ENCODE data around the gene PXN.
"Not testable (repeated sequence)": the region's sequence is repeated elsewhere in the genome, so short reads cannot be mapped to it uniquely, and the experiment has no call there.

Gene PXN

DNA sequence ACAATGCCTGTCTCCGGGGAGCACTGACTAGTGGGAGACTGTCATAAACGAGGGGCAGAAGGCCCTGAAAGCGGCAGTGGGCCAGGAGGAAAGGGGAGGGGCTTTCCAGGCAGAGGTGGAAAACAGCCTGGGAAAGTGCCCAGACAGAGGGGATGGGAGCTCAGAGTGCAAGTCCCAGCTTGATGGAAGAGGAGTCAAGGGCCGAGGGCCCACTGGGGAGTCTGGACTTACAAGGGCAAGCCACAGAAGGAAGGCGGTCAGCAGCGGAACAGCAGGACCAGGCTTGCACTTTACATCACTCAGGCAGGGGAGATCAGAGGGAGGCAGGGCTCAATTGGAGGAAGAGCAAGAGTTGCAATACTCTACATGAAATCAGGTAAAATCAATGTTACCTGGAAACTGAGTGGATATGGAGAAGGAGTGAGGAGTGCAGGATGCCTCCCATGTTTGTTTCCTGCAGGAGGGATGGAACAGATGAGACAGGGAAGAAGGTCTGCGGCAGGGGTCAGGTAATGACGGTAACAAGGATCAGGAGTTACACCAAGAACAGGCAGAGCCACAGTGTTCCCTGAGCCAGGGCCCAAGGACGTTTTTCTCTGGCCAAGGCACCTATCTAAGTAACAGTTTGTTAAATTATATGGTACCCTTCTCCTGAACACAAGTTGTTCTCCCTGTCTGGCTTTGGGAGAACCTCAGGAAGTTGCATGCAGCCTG is 23.8 kb downstream of the PXN start:
- DNase-seq (ENCODE audit: low spot score), result no peak

DNA sequence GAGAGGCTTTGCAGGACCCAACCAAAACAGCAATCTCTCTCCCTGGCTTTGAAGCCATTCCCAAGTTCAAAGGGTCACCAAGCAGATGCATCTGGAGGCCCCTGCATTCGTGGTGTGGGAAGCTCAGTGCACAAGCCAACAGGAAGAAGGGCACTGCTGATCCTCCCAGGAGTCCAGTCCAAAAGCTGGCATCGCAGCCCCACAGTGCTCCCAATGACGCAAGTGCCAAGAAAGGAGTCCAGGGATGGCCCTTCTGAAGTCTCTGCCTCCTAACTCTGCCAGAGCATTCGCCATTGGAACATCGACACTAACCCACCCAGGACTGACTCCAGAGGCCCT is 25.1 kb downstream of the PXN start:
- no peak for DNase-seq (ENCODE audit: low spot score)

DNA sequence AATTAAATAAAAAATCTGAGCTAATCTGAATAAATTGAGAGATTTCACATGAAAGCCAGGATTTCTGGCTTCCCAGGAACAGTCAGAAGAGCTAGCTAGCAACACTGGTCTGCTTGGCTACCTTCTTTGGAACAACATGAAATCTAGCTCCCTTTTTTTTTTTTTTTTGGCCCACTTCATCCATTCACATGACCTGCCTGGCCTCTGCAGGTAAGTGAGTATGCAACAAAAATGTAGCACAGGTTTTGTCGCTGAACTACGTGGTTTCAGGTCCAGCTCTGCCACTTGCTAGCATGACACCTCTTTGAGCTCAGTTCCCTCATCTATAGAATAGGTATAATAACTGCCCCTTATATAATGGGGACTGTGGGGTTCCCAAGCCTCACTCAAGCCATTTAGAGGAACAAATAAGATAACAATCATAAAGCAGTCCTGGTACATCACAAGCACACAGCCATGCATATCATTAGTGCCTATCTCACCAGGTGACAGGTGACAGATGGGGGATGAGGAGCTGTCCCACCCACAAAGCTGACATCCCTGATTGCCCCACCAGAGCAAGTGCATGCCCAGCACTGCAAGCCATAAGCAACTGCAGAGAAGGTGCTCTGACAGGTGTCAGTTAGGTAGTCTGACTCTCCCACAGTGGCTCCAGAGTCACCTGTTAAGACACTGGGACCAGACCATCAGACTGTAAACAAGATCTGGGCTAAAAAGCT is 25.6 kb downstream of the PXN start:
- DNase-seq (ENCODE audit: low spot score), result no peak

DNA sequence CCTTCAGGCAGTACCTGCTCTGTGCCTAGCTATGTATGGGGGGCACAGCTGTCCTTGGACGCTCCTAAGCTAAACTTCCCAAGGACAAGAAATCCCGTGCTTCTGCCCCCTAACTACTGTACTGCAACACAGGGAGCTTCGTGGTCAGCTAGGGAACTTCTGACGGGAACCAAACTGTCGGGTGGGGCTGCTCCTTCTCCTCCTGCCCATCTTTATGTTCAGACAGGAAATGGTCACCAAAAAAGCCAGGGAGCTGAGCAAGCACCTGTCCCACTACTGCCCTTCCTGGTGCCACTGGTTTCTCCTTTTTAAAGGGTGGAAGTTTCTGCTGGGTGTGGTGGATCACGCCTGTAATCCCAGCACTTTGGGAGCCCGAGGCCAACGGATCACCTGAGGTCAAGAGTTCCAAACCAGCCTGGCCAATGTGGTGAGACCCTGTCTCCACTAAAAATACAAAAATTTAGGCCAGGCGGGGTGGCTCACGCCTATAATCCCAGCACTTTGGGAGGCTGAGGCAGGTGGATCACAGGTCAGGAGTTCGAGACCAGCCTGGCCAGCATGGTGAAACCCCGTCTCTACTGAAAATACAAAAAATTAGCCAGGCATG is 26.6 kb downstream of the PXN start:
- DNase-seq (ENCODE audit: low spot score), result no peak

DNA sequence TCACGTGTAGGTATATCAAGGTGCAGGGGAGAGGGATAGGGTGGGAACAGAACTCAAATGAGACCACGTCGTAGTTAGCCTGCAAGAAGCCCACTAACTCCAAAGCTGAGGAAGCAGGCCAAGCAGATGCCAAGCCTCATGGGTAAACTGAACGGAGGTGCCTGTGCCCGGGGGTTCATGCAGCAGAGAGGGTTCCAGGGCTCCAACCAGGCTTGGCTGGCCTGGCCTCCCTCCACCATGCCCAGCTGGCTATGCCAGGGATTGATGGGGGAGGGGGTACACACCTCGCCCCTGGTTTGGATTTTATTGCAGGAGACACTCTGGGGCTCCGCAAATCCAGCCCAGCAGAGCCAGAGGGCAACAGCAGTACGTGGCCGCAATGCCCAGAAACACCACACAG is 27.3 kb downstream of the PXN start:
- DNase-seq (ENCODE audit: low spot score), result no peak

DNA sequence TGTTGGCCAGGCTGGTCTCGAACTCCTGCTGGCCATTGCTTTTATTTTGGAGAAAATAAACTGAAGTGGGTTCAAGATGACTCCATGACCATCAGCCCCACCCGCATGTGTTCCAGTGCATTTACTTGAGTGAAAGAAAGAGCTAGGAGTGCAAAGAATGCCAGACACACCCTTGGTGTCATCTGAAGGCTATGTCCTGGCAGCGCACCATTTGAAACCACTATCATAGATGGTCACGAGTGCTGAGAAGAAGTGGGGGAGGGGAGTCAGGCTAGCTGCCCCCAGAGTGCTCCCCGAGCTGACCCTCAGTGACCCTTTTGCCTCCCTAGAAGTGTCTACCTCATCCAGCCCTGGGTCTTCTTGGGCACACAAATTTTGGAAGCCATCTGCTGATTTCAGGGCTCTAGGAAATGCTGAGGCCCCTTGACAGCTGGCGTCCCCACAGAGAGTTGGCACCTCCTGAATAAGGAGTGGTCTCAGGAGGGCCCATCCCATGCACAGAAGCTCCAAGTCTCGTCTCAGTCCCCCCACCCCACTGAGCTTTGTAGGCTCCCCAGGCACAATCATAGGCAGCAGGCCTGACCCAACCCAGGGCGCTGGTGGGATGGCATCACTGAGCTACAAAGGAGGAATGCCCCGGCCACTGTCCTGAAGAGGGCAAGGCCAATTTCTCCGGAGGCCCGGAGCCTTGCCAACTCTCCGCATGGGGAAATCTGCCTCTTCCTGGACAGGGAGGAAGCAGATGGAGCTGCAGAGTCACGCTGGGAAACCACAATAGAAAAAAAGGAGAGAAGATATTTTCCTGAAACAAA is 28.0 kb downstream of the PXN start:
- DNase-seq (ENCODE audit: low spot score), result no peak

DNA sequence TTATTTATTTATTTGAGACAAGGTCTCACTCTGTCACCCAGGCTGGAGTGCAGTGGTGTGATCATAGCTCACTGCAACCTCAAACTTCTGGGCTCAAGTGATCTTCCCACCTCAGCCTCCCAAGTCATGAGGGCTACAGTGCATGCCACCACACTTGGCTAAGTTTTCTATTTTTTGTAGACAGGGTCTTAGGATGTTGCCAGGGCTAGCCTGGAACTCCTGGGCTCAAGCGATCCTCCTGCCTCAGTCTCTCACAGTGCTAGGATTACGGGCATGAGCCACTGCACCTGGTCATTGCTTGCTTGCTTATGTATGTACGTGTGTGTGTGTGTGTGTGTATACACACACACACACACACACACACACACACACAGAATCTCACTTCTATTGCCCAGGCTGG is 28.7 kb downstream of the PXN start:
- DNase-seq (ENCODE audit: low spot score), result not testable (repeated sequence)

DNA sequence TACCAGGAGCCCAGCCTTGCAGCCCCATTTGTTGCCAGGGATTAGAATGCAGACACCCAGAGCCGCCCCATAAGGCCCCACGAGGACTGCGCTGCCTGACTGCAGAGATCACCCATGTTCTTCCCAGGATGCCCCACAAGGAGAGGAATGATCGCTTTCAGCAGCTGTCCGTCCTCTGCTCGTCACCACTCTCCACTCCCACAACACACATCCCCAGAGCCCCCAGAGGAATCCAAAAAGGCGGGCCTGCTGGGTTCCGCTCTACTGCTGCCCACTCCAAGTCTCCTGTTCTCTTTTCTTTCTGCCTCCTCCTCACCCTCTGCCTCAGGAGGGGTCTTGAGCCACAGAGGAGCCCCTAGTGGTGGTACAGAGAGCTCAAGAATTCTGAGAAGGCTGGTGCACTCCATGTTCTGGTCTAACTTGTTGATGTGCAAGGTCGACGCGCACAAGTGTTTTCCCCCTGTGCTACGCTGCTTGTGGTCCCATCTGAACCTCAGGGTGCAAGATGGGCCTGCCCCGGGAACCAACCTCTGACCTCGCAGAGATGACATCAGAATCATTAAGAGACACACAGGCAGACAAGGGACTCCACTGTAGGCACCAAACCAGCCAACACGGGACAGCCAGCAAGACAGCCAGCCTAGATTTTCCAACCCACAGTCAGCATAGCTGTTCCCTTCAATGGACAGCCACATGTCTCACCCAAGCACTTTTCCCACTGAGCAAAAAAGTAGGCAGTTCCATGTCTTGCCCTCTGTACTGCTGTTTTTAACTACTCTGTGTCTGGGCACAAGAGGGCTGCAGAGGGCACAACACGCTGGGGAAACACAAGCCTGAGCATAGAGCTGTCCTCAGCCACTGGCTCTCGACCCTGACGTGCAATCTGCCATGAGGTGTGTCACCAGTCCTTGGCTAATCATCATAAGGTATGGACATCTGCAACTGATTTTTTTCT is 29.9 kb downstream of the PXN start:
- DNase-seq (ENCODE audit: low spot score), result peak; percentile 45

DNA sequence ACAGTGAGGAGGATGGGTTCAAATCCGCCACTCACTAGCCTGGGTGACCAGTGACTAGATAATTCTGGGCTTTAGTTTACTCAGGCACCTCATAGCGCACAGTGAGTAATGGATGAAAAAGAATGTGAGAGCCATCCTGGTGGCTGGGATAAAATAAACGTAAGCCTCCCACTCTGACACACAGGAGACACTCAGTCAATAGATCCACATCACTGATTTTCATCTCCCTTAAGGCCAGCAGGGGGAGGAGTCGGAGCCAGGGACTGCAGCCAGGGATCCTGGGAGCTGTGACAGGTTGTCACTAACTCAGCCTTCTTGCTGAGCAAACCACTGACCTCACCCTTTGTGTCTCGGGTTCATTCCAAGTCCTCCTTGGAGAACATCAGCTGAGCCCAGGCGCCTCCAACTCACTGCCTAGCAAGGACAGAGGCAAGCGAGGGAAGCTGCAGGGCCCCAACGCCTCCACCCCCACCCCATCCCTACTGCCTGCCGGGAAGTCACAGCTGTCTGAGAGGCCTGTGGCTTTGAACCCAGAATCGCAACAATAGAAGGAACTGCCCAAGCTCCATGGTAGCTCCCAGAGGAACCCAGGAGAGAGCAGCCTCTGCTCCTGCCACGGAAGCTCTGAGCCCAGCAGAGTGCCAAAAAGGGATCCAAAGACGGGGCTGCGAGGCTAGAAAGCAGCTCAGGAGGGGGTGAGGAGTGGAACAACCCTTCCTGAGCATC is 30.7 kb downstream of the PXN start:
- no peak for DNase-seq (ENCODE audit: low spot score)

DNA sequence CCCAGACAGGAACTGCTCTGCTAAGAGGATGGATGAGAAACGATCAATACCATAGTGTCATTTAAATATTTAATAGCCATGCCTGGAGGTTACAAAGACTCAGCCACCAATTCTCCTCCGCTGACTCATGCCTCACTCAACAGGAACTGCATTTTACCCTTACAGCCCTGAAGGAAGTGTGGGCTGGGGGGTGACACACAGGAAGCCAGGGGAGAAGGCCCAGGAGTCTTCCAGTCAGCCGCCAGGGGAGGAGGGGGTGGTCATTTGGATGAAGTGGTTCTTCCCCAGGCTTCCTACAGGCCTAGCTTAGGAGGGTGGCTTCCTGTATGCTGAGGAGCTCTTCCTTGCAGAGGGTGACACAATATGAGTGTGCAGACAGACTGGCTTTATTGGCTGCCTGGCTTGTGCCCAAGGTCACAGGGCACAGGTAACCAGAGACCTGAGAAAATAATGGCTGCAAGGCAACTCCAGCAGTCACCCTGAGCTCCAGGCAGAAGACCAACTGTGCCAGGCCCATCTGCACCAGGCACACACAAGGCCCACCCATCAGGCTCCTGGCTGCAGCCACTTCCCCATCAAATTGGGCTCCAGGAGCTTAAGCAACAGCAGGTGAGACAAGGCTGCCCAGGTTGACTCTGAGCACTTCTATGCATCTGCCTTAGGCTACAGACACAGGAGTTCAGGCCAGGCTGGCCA is 34.1 kb downstream of the PXN start:
- no peak for DNase-seq (ENCODE audit: low spot score)

DNA sequence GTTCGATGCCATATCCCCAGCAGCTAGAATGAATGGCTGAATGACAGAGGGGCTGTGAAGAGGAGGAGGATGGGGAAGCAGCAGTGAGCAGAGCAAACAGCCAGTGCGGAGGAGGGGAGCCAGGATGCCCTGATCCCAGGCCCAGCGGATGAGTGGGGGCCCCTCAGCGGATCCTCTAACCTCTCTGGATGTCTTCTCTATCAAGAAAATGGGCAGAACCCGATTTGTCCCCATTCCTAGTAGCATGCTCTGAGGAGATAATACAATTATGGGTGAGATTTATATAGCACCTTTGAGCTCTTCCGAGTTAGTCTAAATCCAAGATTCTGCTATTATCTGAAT is 34.6 kb downstream of the PXN start:
- no peak for DNase-seq (ENCODE audit: low spot score)

DNA sequence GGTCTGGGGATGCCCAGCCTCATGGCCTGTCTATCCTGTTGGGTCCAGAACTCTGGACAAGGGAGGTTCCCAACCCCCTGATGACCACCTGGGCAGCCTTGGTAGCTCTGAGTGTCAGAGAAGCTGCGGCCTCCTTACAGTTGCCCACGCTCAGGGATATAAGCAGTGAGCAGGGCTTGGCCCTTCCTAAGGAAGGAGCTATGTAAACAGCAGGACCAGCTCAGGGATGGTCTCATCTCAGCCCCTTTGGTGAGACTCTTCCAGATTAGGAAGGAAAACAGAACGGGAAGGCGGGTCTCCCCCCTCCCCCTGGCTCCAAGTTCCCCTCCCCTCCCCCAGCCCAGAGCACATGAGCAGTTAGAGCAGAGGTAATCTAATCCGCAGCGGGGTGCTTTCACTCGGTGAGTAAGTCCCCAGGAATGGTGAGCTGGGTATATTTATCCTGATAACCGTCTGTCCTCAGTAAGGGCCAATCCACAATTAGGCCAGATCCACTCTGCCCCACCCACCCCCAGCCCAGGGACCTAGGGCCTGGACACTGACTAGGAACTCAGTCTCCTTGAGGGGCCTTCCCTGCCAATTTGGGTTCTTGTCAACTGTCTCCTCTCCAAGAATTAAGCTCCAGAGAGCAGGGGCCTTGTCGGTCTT is 35.1 kb downstream of the PXN start:
- DNase-seq (ENCODE audit: low spot score), result no peak

DNA sequence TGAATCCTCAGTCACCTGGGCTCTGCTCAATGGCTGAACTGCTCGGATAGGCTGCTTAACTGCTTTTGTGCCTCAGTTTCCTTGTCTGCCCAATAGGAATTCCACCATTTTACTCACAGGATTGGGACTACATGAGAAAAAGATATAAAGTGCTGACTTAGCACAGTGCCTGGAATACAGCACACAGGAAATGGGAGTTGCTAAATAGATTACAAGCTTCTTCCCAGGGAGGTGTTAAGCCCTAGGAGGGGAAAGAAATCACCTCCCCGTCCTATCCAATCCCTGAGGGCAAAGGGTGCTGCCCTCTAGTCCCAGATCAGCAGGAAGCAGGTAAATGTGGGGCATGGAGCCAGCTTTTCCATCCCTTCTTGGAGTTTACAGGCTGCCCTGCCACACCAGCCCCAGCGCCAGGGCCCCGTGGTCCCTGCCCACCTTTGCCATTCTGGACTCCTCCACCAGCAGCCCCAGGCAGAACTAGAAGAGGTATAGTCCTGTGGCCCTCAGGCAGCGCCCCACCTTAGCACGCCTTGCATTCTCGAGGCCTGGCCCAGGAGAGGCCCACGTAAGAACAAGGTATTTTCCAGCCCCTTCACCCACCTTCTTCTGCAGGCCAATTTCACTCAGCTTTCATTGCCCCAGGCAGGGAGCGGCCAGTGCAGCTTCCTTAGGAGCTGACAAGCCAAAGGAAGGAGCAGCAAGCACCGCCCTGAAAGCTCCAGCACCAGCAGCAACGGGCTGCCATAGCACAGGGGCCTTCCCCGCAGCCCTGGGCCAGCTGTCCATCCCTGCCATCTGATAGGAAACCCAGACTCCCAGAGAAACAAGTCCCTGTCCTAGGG is 35.8 kb downstream of the PXN start:
- no peak for DNase-seq (ENCODE audit: low spot score)

DNA sequence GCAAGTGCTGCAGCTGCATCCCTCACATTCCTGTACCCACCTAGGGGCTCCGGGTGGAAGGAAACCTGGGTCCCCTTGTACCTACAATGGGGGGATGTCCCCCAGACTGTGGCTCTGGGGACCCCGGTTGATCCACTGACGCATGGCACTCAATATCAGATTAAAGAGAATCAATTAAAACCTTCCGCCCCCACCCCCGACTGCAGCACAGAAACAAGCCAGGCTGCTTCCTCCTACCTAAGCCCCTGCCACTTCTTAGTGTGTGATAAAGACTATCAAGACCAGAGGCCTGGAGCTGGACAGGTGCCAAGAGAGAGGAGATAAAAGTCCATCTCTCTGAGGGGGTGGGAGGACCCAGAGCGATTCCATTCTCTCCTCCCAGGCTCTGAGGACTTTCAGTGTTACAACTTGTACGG is 36.5 kb downstream of the PXN start:
- DNase-seq (ENCODE audit: low spot score), result peak; percentile 41

DNA sequence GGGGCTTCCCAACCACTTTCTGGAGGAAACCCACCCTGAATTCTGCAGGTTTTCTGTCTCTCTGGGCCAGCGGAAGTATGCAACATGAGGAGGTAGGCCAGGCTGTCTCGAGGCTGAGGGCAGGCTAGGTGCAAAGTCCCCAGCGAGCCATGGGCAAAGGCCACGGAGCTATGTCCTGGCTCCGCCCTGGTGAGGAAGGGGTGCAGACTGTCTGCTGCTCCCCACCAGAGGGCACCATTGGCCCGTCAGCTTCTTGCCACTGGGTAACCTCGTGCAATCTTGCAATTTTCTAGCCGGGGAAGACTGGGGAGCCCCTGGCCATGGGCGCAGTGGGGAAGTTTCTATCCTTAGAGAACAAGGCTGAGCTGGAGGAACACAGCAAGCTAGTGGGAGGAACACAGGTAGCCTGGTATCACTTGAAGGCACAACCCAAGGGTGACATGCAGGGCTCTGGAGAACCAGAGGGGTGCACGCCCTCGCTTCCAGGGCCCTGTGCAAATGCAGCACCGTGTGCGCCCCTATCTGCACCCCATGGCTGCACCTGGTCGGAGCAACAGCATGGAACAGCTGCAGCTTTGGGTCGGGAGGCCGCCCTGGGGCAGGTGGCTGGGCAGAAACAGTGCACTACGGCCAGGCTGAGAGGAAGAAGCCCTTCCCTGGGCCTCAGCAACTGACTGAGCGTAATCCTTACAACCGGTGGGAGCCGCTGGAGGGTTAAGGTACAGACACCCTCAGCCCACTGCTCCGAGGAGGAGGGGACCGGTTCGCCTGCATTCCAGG is 37.0 kb downstream of the PXN start:
- peak; percentile 92 for DNase-seq (ENCODE audit: low spot score)

DNA sequence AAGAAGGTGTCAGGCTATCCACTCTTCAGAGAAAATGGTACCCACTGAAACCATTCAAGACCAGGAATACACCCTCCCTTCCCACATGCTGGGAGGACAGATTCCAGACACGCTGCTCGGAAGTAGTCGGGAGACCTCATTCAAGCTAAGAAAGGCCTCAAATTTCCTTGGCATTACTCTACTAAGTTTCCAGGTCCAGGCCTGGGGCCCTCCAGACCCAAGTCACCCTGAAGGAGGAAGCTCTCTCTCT is 37.6 kb downstream of the PXN start:
- DNase-seq (ENCODE audit: low spot score), result no peak

DNA sequence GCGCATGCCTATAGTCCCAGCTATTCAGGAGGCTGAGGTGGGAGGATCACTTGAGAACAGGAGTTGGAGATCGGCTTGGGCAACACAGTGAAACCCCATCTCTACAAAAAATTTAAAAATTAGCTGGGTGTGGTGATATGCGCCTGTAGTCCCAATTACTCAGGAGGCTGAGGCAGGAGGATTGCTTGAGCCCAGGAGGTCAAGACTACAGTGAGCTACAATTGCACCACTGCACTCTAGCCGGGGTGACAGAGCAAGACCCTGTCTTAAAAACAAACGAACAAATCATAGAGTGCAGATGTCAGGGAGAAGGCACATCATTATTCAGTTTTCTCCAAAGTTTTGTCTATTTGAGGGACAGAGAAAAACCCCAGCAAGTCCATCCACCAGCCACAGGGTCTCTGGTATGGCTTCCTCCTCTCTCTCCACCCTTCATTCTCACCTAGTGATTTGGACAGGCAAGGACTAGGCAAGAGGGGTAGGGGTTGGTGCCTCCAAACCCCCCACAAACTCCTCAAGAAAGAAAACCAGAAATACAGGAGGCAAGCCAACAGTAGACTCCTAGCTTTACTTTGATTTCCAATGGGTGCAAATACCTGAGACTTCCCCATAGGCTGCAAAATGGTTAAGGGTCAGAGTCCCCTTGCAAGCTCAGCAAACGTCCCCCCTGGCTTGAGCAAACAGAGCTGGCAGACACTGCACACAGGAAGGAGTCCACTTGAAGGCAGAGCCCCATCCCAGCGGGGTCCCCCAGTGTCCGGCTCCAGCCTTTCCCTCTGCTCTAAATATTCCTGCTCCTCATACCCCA is 38.1 kb downstream of the PXN start:
- DNase-seq (ENCODE audit: low spot score), result no peak
